ENCODE data around the gene NPEPPS.

The NPEPPS gene

GRCh38 chr17:47665655-47666054 lies 134.7 kb downstream of the NPEPPS start:
- no peak overlapping the region for H3K4me3 ChIP-seq (ENCODE audit: low read depth, low read length)
- TF ChIP-seq MYC (IDR thresholded peaks at IDR 0.05; ENCODE audit: low read depth, low read length) (no peak), MAX (IDR thresholded peaks at IDR 0.05; ENCODE audit: low read depth, low read length) (no peak), POLR2A (IDR thresholded peaks at IDR 0.05; ENCODE audit: extremely low read depth, insufficient read length) (no peak), CTCF (IDR thresholded peaks at IDR 0.05; ENCODE audit: low read depth, low read length) (no peak)
- DNase-seq (ENCODE audit: low read depth) = peak; percentile 64

- H3K4me3 ChIP-seq (ENCODE audit: low read depth, low read length) = no peak overlapping the region
- no peak for DNase-seq (ENCODE audit: low read depth)
- TF ChIP-seq CTCF (IDR thresholded peaks at IDR 0.05; ENCODE audit: low read depth, low read length) (no peak), MYC (IDR thresholded peaks at IDR 0.05; ENCODE audit: low read depth, low read length) (no peak), POLR2A (IDR thresholded peaks at IDR 0.05; ENCODE audit: extremely low read depth, insufficient read length) (no peak), MAX (IDR thresholded peaks at IDR 0.05; ENCODE audit: low read depth, low read length) (no peak)
Observed at GRCh38 chr17:47669081-47669480, 138.2 kb downstream of the NPEPPS start.

GRCh38 chr17:47670064-47670463 lies 139.2 kb downstream of the NPEPPS start:
- H3K4me3 ChIP-seq (ENCODE audit: low read depth, low read length) = no peak overlapping the region
- TF ChIP-seq MAX (IDR thresholded peaks at IDR 0.05; ENCODE audit: low read depth, low read length) (no peak), CTCF (IDR thresholded peaks at IDR 0.05; ENCODE audit: low read depth, low read length) (no peak), MYC (IDR thresholded peaks at IDR 0.05; ENCODE audit: low read depth, low read length) (no peak), POLR2A (IDR thresholded peaks at IDR 0.05; ENCODE audit: extremely low read depth, insufficient read length) (no peak)
- no peak for DNase-seq (ENCODE audit: low read depth)
